Liver (tissue), 9 donors: ENCODE measurements around the gene MTLN. TPM values are rescaled to one million over a fixed set of nuclear protein-coding genes. Genes with fewer than 3 reads are reported as not detected.

Experiments used
- DNase-seq: peaks from one replicate; pipeline ENCODE4 v3.0.0-alpha.2; 2017; ENCODE audit warnings: low spot score
- H3K27ac ChIP-seq, 2 donors: one replicate each; pipeline ENCODE4 v1.7.0; 2013; ENCODE audit warnings: inconsistent platforms in 2 of 2, low read length in 2 of 2, control low read depth in 1 of 2, low read depth in 1 of 2, mild to moderate bottlenecking in 1 of 2
- H3K27me3 ChIP-seq, 4 donors: one replicate each; pipeline versions ENCODE4 v1.6.1 to v1.7.0; 2013; ENCODE audit warnings: low read length in 3 of 4, inconsistent platforms in 1 of 4, mild to moderate bottlenecking in 1 of 4, moderate library complexity in 1 of 4; ENCODE audit not compliant: control insufficient read depth in 4 of 4, insufficient read depth in 4 of 4
- H3K36me3 ChIP-seq, 4 donors: one replicate each; pipeline versions ENCODE4 v1.6.1 to v1.7.0; 2013; ENCODE audit warnings: low read length in 3 of 4, mild to moderate bottlenecking in 3 of 4, low read depth in 1 of 4, moderate library complexity in 1 of 4; ENCODE audit not compliant: control insufficient read depth in 4 of 4, insufficient read depth in 3 of 4
- H3K4me1 ChIP-seq, 4 donors: one replicate each; pipeline versions ENCODE4 v1.6.1 to v1.7.0; 2013; ENCODE audit warnings: low read length in 3 of 4, mild to moderate bottlenecking in 3 of 4, moderate library complexity in 1 of 4; ENCODE audit not compliant: control insufficient read depth in 4 of 4, insufficient read depth in 4 of 4
- H3K4me3 ChIP-seq, 3 donors: one replicate each; pipeline versions ENCODE4 v1.6.1 to v1.7.0; 2013; ENCODE audit warnings: low read length in 3 of 3, control low read depth in 1 of 3, low read depth in 1 of 3, mild to moderate bottlenecking in 1 of 3
- H3K9ac ChIP-seq, 2 donors: one replicate each; pipeline ENCODE4 v1.7.0; 2013; ENCODE audit warnings: low read length in 2 of 2, mild to moderate bottlenecking in 2 of 2, moderate library complexity in 2 of 2, control low read depth in 1 of 2, low read depth in 1 of 2
- H3K9me3 ChIP-seq, 4 donors: one replicate each; pipeline versions ENCODE4 v1.6.1 to v1.7.0; 2013; ENCODE audit warnings: low read length in 3 of 4; ENCODE audit not compliant: control insufficient read depth in 4 of 4
- EGR1 ChIP-seq, 2 donors: IDR thresholded peaks; 2 replicates each; pipeline ENCODE4 v1.6.1; 2016 to 2018; ENCODE audit warnings: antibody characterized with exemption in 2 of 2, low read depth in 2 of 2
- FOXA1 ChIP-seq: IDR thresholded peaks from 2 replicates; pipeline ENCODE4 v1.6.1; 2016; ENCODE audit warnings: antibody characterized with exemption
- FOXA2 ChIP-seq: IDR thresholded peaks from 2 replicates; pipeline ENCODE4 v1.6.1; 2016; ENCODE audit warnings: antibody characterized with exemption
- GABPA ChIP-seq, 2 donors: IDR thresholded peaks in 1 of 2; conservative IDR thresholded peaks in 1 of 2; 2 replicates each; pipeline ENCODE4 v1.6.1; 2016; ENCODE audit warnings: antibody characterized with exemption in 2 of 2, mild to moderate bottlenecking in 1 of 2, moderate library complexity in 1 of 2
- HNF4A ChIP-seq, 2 donors: conservative IDR thresholded peaks; 2 replicates each; pipeline ENCODE4 v1.6.1; 2016; ENCODE audit warnings: antibody characterized with exemption in 2 of 2, mild to moderate bottlenecking in 2 of 2
- HNF4G ChIP-seq: IDR thresholded peaks from 2 replicates; pipeline ENCODE4 v1.6.1; 2016; ENCODE audit warnings: antibody characterized with exemption
- JUND ChIP-seq, 2 donors: IDR thresholded peaks; 2 replicates each; pipeline ENCODE4 v1.6.1; 2016; ENCODE audit warnings: antibody characterized with exemption in 2 of 2
- MAX ChIP-seq: IDR thresholded peaks from 2 replicates; pipeline ENCODE4 v1.6.1; 2016; ENCODE audit warnings: antibody characterized with exemption
- NR2F2 ChIP-seq: IDR thresholded peaks from 2 replicates; pipeline ENCODE4 v1.6.1; 2016; ENCODE audit warnings: antibody characterized with exemption
- RAD21 ChIP-seq, 2 donors: IDR thresholded peaks; 2 replicates each; pipeline ENCODE4 v1.6.1; 2016; ENCODE audit warnings: antibody characterized with exemption in 2 of 2, mild to moderate bottlenecking in 2 of 2
- RXRA ChIP-seq, 2 donors: IDR thresholded peaks; 2 replicates each; pipeline ENCODE4 v1.6.1; 2017 to 2018; ENCODE audit warnings: antibody characterized with exemption in 2 of 2, mild to moderate bottlenecking in 1 of 2
- SP1 ChIP-seq: IDR thresholded peaks from 2 replicates; pipeline ENCODE4 v1.6.1; 2018; ENCODE audit warnings: antibody characterized with exemption, mild to moderate bottlenecking
- TAF1 ChIP-seq: conservative IDR thresholded peaks from 2 replicates; pipeline ENCODE4 v1.6.1; 2016; ENCODE audit warnings: antibody characterized with exemption, mild to moderate bottlenecking
- YY1 ChIP-seq: IDR thresholded peaks from 2 replicates; pipeline ENCODE4 v1.6.1; 2016; ENCODE audit warnings: antibody characterized with exemption, mild to moderate bottlenecking
- ZBTB33 ChIP-seq: IDR thresholded peaks from 2 replicates; pipeline ENCODE4 v1.6.1; 2016; ENCODE audit warnings: antibody characterized with exemption
- WGBS: extraction: QIAGEN DNeasy Blood & Tissue Kit; methylation state at CpG from one replicate; pipeline ENCODE4 v1.1.7; 2013; 5-methylcytosine and 5-hydroxymethylcytosine counted together
- polyA plus RNA-seq, 2 donors: library from polyadenylated mRNA; stranded (reverse) in 1 of 2; unstranded in 1 of 2; fragments of 200-250 nt in 1 of 2; fragments of >200 nt in 1 of 2; fragmentation: Nextera tagmentation in 1 of 2; extraction: Ambion mirVana in 1 of 2; gene quantifications; one replicate each; pipeline versions ENCODE4 v1.2.1 to v1.2.3, GENCODE V29; 2013 to 2015
- total RNA-seq, 2 donors: library from RNA; depleted of rRNA; stranded (reverse); fragments of >200 nt; gene quantifications; one replicate each; pipeline ENCODE4 v1.2.3, GENCODE V29; 2014
- TF ChIP-seq, protein P1 (sequence below): fragments of 150-350 bp; IDR thresholded peaks from 2 replicates; pipeline ENCODE4 v1.5.1; 2017; ENCODE audit warnings: improper control_type of control experiment, low read depth, low read length; ENCODE audit not compliant: missing input control
- donor health status: healthy.
- donor health status: healthy.
- donor health status: healthy.
- donor health status: healthy.
- donor health status: healthy.

Gene MTLN
- total and polyA plus RNA-seq, 4 donors: 29.6 to 86.4 (median 65.5) TPM

GRCh38 chr2:110216199-110216598, 3.9 kb upstream of the MTLN start:
- no peak for DNase-seq
- Histone ChIP-seq H3K4me3 (no peak overlapping the region), H3K27ac (no peak overlapping the region), H3K9ac (no peak overlapping the region), H3K4me1 (peaks cover 0 to 6% (median 5%) of the 10 kb centered on the region in 4 donors), H3K27me3 (peaks cover 0 to 6% (median 0%) of the 10 kb centered on the region in 4 donors), H3K36me3 (no peaks in the 10 kb centered on the region), H3K9me3 (peaks cover 0 to 3% (median 0%) of the 10 kb centered on the region in 4 donors)
- TF ChIP-seq GABPA (IDR thresholded peaks at IDR 0.05 in 1 of 2, conservative IDR thresholded peaks at IDR 0.05 in 1 of 2) (no peak), NR2F2 (no peak), JUND (IDR thresholded peaks at IDR 0.05) (no peak), FOXA1 (no peak), EGR1 (IDR thresholded peaks at IDR 0.05; ENCODE audit: low read depth in 2 of 2) (no peak), HNF4A (conservative IDR thresholded peaks at IDR 0.05) (no peak), HNF4G (no peak), SP1 (no peak), RAD21 (IDR thresholded peaks at IDR 0.05) (no peak), MAX (no peak)
- TF ChIP-seq, protein P1, sequence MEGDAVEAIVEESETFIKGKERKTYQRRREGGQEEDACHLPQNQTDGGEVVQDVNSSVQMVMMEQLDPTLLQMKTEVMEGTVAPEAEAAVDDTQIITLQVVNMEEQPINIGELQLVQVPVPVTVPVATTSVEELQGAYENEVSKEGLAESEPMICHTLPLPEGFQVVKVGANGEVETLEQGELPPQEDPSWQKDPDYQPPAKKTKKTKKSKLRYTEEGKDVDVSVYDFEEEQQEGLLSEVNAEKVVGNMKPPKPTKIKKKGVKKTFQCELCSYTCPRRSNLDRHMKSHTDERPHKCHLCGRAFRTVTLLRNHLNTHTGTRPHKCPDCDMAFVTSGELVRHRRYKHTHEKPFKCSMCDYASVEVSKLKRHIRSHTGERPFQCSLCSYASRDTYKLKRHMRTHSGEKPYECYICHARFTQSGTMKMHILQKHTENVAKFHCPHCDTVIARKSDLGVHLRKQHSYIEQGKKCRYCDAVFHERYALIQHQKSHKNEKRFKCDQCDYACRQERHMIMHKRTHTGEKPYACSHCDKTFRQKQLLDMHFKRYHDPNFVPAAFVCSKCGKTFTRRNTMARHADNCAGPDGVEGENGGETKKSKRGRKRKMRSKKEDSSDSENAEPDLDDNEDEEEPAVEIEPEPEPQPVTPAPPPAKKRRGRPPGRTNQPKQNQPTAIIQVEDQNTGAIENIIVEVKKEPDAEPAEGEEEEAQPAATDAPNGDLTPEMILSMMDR: no peak
- WGBS: 38% methylated on average over 3 of the region's 3 CpGs

DNA sequence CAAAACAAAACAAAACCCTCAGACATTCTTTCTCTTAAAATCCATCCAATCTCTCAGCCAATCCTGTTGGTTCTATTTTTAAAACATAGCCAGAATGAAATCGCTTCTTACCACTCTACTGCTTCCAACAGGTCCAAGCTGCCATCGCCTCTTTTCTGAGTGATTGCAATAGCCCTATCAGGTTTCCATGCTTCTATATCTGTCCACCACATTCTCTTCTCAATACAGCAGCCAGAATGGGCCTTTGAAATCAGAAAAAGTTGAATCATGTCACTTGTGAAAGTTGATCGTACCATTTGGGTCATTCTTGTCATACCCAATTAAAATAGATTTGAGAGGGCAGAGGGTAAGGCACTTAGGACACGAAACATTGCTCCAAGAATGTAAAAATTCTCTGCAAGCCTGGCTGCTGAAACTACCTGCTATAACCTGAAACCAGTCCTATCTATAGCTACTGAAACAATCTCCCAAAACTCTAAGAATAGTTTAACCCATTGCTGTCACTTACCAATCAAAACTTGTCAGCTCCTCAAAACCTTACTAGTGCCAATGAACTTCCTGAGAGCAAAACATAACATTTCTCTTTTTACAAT, 3.3 kb upstream of the MTLN start:
- WGBS: 75% methylated on average over 4 of the region's 4 CpGs
- no peaks in the 10 kb centered on the region for H3K36me3 ChIP-seq
- peaks cover 0 to 3% (median 0%) of the 10 kb centered on the region in 4 donors for H3K9me3 ChIP-seq
- peaks cover 0 to 6% (median 0%) of the 10 kb centered on the region in 4 donors for H3K27me3 ChIP-seq
- TF ChIP-seq TAF1 (no peak), FOXA1 (no peak), JUND (IDR thresholded peaks at IDR 0.05) (no peak), FOXA2 (no peak), SP1 (no peak), HNF4G (no peak), GABPA (IDR thresholded peaks at IDR 0.05 in 1 of 2, conservative IDR thresholded peaks at IDR 0.05 in 1 of 2) (no peak)
- DNase-seq: no peak
- no peak overlapping the region for H3K4me3 ChIP-seq
- H3K9ac ChIP-seq: no peak overlapping the region
- peaks cover 0 to 9% (median 9%) of the 10 kb centered on the region in 4 donors for H3K4me1 ChIP-seq
- H3K27ac ChIP-seq: no peak overlapping the region

DNA sequence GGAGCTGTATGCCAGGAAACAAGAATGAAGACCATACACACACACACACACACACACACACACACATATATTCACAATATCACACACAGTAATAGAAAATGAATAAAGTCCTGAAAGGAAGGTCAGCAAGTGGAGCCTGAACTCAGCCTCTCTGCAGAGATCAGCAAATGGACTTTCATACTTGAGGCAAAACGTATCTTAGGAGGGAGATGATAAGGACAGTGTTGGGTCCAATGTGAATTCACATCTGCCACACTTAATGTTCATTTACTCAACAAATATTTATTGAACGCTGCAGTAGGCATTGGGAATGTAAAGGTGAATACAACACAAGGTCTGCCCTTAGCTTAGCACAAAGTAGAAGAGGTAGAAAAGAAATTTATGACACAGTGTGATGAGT, 2.7 kb upstream of the MTLN start:
- 30% methylated on average over 2 of the region's 2 CpGs for whole genome bisulfite sequencing
- DNase-seq: no peak
- TF ChIP-seq FOXA1: no peak
- TF ChIP-seq ZBTB33: no peak
- TF ChIP-seq FOXA2: no peak
- no peak for TF ChIP-seq HNF4G
- no peak for TF ChIP-seq MAX
- TF ChIP-seq YY1: no peak
- no peak for TF ChIP-seq HNF4A (conservative IDR thresholded peaks at IDR 0.05)
- TF ChIP-seq GABPA (IDR thresholded peaks at IDR 0.05 in 1 of 2, conservative IDR thresholded peaks at IDR 0.05 in 1 of 2): no peak
- TF ChIP-seq EGR1 (IDR thresholded peaks at IDR 0.05; ENCODE audit: low read depth in 2 of 2): no peak
- TF ChIP-seq RXRA (IDR thresholded peaks at IDR 0.05): no peak
- TF ChIP-seq JUND (IDR thresholded peaks at IDR 0.05): no peak
- TF ChIP-seq SP1: no peak
- TF ChIP-seq RAD21 (IDR thresholded peaks at IDR 0.05): no peak
- TF ChIP-seq, protein P1: no peak
- TF ChIP-seq NR2F2: no peak

More for the DNA sequence above, 2.7 kb upstream of the MTLN start:
- H3K9me3 ChIP-seq: peaks cover 0 to 3% (median 0%) of the 10 kb centered on the region in 4 donors
- no peak overlapping the region for H3K9ac ChIP-seq
- H3K27me3 ChIP-seq: peaks cover 0 to 6% (median 0%) of the 10 kb centered on the region in 4 donors
- no peak overlapping the region for H3K4me3 ChIP-seq
- H3K27ac ChIP-seq: no peak overlapping the region
- peaks cover 0 to 9% (median 9%) of the 10 kb centered on the region in 4 donors for H3K4me1 ChIP-seq
- H3K36me3 ChIP-seq: no peaks in the 10 kb centered on the region
